Uterus (tissue), 4 donors: ENCODE data around the gene MYBPC3. TPM values are rescaled to one million over a fixed set of nuclear protein-coding genes. Genes with fewer than 3 reads are reported as not detected.

Experiments
- DNase-seq, 2 donors: peaks; one replicate each; pipeline ENCODE4 v3.0.0-alpha.2; 2019 to 2020
- H3K27ac ChIP-seq, 2 donors: fragments of 200-600 bp; sonication (generic); 1 replicate in 1 of 2; 2 replicates in 1 of 2; pipeline ENCODE4 v1.5.1; 2016 to 2018
- H3K27me3 ChIP-seq, 2 donors: fragments of 200-600 bp; sonication (generic); one replicate each; pipeline ENCODE4 v1.5.1; 2018 to 2019; ENCODE audit warnings: control low read depth in 1 of 2
- H3K36me3 ChIP-seq, 2 donors: fragments of 200-600 bp; sonication (generic); one replicate each; pipeline ENCODE4 v1.5.1; 2019; ENCODE audit warnings: control low read depth in 1 of 2
- H3K4me1 ChIP-seq, 2 donors: fragments of 200-600 bp; sonication (generic); one replicate each; pipeline ENCODE4 v1.5.1; 2018 to 2019; ENCODE audit warnings: control low read depth in 1 of 2
- H3K4me3 ChIP-seq, 2 donors: fragments of 200-600 bp; sonication (generic); 1 replicate in 1 of 2; 2 replicates in 1 of 2; pipeline ENCODE4 v1.5.1; 2018 to 2019; ENCODE audit warnings: mild to moderate bottlenecking in 1 of 2
- H3K9me3 ChIP-seq, 2 donors: fragments of 200-600 bp; sonication (generic); one replicate each; pipeline ENCODE4 v1.5.1; 2019; ENCODE audit warnings: control low read depth in 1 of 2
- POLR2A ChIP-seq, 2 donors: fragments of 450-650 bp; IDR thresholded peaks; one replicate each; pipeline ENCODE4 v1.6.1; 2016; ENCODE audit warnings: antibody characterized with exemption in 2 of 2, mild to moderate bottlenecking in 1 of 2, moderate library complexity in 1 of 2
- intact Hi-C: fragments of 100-400 bp; cut with DNase I; formaldehyde crosslinking; loops from one replicate; pipeline ENCODE4 v1.15.1; 2023; ENCODE audit warnings: low total_unique reads
- total RNA-seq, 4 donors: library from RNA; depleted of rRNA in 3 of 4; stranded (reverse); fragments of >200 nt in 3 of 4; gene quantifications; one replicate each; pipeline versions ENCODE4 v1.1.0 to v1.2.4, GENCODE V29; 2014 to 2023
- TF ChIP-seq, protein P1 (sequence below), 4 experiments: fragments of 200-600 bp in 2 of 4; fragments of 450-650 bp in 2 of 4; sonication (generic) in 2 of 4; IDR thresholded peaks; one replicate each; pipeline ENCODE4 v1.5.1; 2016 to 2019; ENCODE audit warnings: antibody characterized with exemption in 4 of 4, mild to moderate bottlenecking in 2 of 4, moderate library complexity in 1 of 4
- donor health status: DM: yes; HTN: yes; CAD: no.

The MYBPC3 gene
- total RNA-seq, 4 donors from 2014 or later: 0.09 to 0.14 TPM; not detected in 2

GRCh38 chr11:47357985-47358730 is 5.7 kb upstream of the MYBPC3 start:
- no peak for TF ChIP-seq POLR2A (IDR thresholded peaks at IDR 0.05)
- TF ChIP-seq, protein P1, sequence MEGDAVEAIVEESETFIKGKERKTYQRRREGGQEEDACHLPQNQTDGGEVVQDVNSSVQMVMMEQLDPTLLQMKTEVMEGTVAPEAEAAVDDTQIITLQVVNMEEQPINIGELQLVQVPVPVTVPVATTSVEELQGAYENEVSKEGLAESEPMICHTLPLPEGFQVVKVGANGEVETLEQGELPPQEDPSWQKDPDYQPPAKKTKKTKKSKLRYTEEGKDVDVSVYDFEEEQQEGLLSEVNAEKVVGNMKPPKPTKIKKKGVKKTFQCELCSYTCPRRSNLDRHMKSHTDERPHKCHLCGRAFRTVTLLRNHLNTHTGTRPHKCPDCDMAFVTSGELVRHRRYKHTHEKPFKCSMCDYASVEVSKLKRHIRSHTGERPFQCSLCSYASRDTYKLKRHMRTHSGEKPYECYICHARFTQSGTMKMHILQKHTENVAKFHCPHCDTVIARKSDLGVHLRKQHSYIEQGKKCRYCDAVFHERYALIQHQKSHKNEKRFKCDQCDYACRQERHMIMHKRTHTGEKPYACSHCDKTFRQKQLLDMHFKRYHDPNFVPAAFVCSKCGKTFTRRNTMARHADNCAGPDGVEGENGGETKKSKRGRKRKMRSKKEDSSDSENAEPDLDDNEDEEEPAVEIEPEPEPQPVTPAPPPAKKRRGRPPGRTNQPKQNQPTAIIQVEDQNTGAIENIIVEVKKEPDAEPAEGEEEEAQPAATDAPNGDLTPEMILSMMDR (IDR thresholded peaks at IDR 0.05): no peak
- H3K4me3 ChIP-seq: no peak overlapping the region
- H3K27me3 ChIP-seq: no peaks in the 10 kb centered on the region
- no peaks in the 10 kb centered on the region for H3K9me3 ChIP-seq
- no peaks in the 10 kb centered on the region for H3K36me3 ChIP-seq
- intact Hi-C loops: no loop called here
- H3K4me1 ChIP-seq: no peaks in the 10 kb centered on the region
- H3K27ac ChIP-seq: no peak overlapping the region
- no peak for DNase-seq

- intact Hi-C loops: no loop called here
- no peak for DNase-seq
- H3K27me3 ChIP-seq: no peaks in the 10 kb centered on the region
These were observed 4.5 kb upstream of the MYBPC3 start for GRCh38 chr11:47356998-47357329.

DNA sequence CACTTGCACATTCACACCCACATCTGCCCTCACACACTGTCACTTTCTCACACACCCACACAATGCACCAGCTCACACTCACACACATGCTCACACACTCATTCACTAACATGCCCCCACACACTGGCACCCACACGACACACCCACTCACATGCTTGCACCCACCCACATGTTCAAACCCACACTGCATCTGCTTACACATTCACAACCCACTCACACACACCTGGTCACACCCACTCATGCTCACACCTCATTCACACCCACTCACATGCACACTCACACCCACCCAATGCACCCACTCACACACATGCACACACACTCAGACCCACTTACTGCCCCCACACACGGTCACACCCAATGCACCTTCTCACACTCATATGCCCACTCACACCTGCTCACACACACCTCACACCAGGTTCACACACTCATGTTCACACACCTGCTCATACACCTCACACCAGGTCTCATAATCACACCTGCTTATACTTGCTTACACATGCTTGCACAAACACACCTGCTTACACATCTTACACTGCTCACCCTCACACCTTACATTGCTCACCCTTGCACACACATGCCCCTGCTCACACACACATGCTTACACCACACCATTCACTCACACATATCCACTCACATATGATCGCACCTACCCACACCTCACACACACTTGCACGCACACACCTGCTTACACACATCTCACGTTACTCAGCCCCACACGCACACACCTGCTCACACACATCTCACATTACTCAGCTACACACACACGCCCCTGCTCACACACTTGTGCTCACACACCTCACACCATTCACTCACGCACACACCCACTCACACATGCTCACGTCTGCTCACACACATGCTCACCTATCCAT is 3.9 kb upstream of the MYBPC3 start:
- DNase-seq: peak in 1 of 2 donors; percentile 11
- no peaks in the 10 kb centered on the region for H3K4me1 ChIP-seq
- TF ChIP-seq POLR2A (IDR thresholded peaks at IDR 0.05): no peak
- TF ChIP-seq, protein P1 (IDR thresholded peaks at IDR 0.05): no peak
- H3K36me3 ChIP-seq: no peaks in the 10 kb centered on the region
- no peaks in the 10 kb centered on the region for H3K27me3 ChIP-seq
- intact Hi-C loops: no loop called here
- no peaks in the 10 kb centered on the region for H3K9me3 ChIP-seq
- no peak overlapping the region for H3K27ac ChIP-seq
- no peak overlapping the region for H3K4me3 ChIP-seq

More at GRCh38 chr11:47356998-47357329, 4.5 kb upstream of the MYBPC3 start:
- Histone ChIP-seq H3K9me3 (no peaks in the 10 kb centered on the region), H3K27ac (no peak overlapping the region), H3K4me3 (no peak overlapping the region), H3K36me3 (no peaks in the 10 kb centered on the region), H3K4me1 (no peaks in the 10 kb centered on the region)
- TF ChIP-seq POLR2A (IDR thresholded peaks at IDR 0.05): no peak
- TF ChIP-seq, protein P1 (IDR thresholded peaks at IDR 0.05): no peak

GRCh38 chr11:47355283-47356128 is 3.0 kb upstream of the MYBPC3 start:
- Histone ChIP-seq H3K36me3 (no peaks in the 10 kb centered on the region), H3K27ac (peak overlapping the region; percentile 66 to 80), H3K4me1 (no peaks in the 10 kb centered on the region), H3K9me3 (no peaks in the 10 kb centered on the region), H3K27me3 (no peaks in the 10 kb centered on the region), H3K4me3 (peak overlapping the region; percentile 17 to 51)
- peak; percentile 92 to 93 for DNase-seq
- TF ChIP-seq POLR2A (IDR thresholded peaks at IDR 0.05): peak in 1 of 2 donors; percentile 42
- TF ChIP-seq, protein P1 (IDR thresholded peaks at IDR 0.05): peak; percentile 94 to 98 (median 96)
- intact Hi-C loops: no loop called here
